ENCODE data around the gene SYNJ2.
"Not testable (repeated sequence)": the region's sequence is repeated elsewhere in the genome, so short reads cannot be mapped to it uniquely, and the experiment has no call there.

SYNJ2 gene

GRCh38 chr6:157955675-157956074, 26.0 kb upstream of the SYNJ2 start:
- no peak for DNase-seq

- no peak for DNase-seq
These were observed 25.4 kb upstream of the SYNJ2 start for GRCh38 chr6:157956171-157956730.

GRCh38 chr6:157959451-157960227, 22.0 kb upstream of the SYNJ2 start:
- no peak for DNase-seq

DNA sequence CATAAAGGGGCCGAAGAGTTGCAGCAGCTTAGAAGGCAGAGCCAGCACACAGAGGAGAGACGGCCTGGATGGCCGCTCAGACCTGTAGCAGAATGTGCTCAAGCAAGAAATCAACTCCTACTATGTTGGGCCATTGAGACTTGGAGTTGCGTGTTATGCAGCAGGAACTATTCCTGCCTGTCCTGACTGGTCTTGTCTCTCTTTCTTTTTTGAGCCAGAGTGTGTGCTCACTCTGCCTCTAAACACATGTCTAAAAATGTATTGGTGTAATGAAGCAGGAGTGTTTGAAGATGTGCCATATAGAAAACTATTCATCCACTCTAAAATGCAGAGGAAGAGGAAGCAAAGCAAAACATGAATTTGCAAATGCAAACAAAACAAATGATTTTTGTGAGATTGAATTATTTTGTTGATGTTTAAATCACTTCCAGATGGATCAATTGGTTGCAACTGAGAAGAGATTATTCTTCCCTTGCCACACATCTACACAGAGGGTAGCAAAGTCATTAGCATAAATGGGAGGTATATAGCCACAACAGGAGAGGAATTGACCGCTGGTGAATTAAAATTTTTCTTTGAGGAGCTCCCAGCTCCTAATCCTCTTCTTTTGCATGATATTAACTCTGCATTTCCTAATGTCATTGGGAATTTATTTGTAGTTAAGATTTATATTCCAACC, 20.4 kb upstream of the SYNJ2 start:
- no peak for DNase-seq

GRCh38 chr6:157961832-157962575, 19.7 kb upstream of the SYNJ2 start:
- DNase-seq: no peak

GRCh38 chr6:157962601-157963302, 18.9 kb upstream of the SYNJ2 start:
- DNase-seq: no peak

- no peak for DNase-seq
These were observed 17.6 kb upstream of the SYNJ2 start for GRCh38 chr6:157964100-157964499.

DNA sequence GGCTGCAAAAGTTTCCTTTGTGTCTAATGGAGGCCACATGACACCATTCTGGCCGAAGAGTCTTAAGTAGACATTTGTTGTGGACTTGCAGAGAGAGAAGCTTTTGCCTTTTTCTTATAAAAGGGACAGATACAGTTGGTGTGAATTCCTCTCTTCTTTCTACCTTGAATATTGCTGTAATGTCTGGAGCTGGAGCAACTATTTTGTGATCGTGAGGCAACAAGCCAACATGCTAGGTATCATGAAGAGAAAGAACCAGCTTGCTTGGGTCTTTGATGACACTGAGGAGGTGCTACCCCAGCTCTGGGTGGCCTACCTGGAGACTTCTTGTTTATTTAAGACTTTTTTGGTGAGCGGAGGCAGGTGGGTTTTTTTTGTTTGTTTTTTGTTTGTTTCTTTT, 16.3 kb upstream of the SYNJ2 start:
- DNase-seq: no peak

DNA sequence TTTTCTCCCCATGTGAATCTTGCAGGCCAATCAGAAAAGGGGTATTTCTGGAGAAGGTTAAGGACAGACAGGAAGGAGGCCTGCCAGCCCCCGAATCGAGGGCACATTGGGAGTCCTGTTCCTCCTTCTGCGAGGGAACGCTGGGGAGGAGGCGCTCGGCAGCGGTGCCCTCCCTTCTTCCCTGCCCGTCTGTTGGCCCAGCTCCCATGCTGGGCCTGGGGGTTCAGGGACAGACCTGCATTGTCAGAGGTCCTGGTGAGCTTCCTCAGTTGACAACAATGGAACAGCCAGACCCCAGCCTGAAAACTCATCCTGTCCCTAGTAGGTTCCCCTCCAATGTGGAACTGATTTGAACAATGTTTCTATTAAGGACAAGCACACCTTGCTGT, 15.1 kb upstream of the SYNJ2 start:
- DNase-seq: no peak

DNA sequence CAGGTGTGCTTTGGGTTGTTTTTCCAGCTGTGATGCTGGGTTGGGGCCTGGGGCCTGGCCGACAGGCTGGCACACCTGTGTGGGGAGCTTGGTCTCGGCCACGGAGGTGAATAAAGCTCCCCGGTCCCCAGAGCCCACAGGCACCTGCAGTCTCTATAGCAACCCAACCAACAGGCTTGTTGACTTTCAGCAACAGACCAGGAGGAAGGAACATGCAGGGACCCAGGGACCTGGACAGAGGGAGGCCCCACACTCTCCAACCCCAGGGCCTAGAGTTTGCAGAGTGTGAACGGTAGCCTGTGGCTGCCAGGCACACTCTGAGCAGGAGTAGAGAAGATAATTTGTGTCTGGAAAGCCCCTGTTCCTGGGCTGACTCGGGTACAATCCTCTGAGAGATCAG, 14.6 kb upstream of the SYNJ2 start:
- no peak for DNase-seq

DNA sequence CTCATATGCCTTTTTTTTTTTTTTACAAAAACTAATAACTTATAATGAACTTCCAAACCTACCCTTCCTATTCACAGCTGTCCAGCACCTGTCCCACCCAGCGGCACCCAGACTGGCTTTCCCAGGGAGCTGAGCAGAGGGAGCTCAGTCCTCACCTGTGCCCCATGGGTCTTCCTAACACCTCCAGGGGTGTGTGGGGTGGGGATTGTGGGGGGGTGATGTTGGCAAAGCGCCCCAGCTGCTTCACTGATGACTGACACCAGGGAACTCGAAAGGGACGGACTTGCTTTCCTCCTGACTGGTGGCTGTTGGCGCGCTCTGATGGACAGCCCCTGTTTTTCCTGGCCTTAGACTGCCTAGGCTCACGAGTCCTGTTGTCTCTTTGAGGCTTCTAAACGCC, 14.2 kb upstream of the SYNJ2 start:
- DNase-seq: no peak

DNA sequence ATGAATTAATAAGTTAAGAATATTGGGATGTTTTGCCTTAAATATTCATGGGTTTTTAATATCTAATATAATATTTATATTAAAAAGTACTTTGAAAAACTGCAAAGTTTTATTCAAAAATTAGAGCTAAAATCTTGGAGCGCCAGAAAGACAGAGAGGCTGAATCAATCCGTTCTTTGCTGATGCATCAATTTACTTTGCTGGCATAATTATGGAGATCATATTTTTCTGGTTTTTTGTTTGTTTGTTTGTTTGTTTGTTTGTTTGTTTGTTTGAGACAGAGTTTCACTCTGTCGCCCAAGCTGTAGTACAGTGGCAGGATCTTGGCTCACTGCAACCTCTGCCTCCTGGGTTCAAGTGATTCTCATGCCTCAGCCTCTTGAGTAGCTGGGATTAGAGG, 9.5 kb upstream of the SYNJ2 start:
- not testable (repeated sequence) for DNase-seq

DNA sequence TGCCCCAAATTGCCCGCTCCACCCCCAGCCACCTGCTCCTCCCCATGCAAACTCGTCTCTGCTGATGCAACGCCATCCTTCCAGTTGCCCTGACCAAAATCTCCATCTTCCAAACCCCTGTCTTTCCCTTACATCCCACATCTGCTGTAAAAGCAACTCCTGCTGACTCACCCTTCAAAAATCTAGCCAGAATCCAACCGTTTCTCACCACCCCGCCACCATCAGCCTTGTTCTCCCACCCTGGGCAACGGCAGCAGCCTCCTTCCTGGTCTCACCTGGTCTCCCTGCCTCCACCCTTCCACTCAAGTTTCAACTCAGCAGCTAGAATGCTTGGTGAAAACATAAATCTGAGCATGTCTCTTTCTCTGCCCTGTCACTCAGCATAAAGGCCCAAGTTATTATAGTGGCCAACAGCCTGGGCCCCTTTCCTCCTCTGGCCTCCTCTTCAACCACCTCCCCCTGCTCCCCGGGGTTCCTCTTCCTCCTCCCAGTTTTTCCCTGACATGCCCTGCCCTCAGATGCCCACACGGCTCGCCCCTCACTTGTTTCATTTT, 7.2 kb upstream of the SYNJ2 start:
- DNase-seq: no peak

DNA sequence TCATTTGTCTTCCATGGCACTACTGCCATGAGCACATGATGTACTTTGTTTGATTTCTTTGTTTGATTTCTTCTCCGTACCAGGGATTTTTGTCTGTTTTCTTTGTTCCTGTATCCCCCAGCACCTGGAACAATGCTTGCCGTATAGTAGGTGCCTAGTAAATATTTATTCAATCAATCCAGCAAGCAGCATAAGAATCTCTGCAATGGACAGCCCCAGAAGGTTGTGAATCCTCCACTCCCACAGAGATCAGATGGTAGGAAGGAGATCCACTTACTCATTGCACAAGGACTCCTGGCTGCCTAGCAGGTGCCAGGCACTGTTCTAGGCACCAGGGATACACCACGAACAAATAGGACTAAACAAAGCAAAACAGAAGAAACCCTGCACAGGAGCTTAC, 6.7 kb upstream of the SYNJ2 start:
- no peak for DNase-seq

GRCh38 chr6:157975456-157975855, 6.2 kb upstream of the SYNJ2 start:
- DNase-seq: no peak

- no peak for DNase-seq
These were observed 5.1 kb upstream of the SYNJ2 start for GRCh38 chr6:157976345-157977175.

DNA sequence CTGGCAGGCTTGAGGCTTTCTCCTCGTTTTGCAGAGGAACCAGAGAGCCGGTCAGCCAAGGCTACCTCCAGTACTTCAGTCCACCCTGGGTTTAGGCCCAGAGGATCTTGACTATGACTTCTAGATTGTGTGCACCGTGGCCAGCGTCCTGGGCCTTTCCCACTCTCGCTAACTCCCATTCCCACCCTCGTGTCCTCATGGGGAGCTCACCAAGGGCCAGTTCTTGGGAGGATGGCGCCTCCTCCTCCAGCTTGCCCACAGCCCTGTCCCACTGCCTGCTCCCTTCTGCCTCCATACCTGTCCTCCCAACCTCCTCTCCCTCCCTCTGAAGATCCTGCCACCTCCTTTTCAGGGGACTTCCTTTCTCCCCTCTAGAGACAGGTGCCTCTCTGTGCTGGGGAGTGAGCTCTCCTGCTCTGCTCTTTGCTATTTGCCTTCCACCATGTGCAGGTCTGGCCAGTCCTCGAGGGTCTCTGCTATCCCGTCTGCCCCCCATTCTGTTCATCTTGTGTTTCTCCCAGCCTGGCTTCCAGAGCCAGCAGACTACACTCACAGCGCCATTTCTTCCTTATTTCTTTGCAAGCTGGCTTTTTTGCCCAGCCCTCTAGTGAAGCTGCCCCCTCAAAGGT, 4.4 kb upstream of the SYNJ2 start:
- no peak for DNase-seq

GRCh38 chr6:157978021-157978783, 3.5 kb upstream of the SYNJ2 start:
- DNase-seq: no peak

DNA sequence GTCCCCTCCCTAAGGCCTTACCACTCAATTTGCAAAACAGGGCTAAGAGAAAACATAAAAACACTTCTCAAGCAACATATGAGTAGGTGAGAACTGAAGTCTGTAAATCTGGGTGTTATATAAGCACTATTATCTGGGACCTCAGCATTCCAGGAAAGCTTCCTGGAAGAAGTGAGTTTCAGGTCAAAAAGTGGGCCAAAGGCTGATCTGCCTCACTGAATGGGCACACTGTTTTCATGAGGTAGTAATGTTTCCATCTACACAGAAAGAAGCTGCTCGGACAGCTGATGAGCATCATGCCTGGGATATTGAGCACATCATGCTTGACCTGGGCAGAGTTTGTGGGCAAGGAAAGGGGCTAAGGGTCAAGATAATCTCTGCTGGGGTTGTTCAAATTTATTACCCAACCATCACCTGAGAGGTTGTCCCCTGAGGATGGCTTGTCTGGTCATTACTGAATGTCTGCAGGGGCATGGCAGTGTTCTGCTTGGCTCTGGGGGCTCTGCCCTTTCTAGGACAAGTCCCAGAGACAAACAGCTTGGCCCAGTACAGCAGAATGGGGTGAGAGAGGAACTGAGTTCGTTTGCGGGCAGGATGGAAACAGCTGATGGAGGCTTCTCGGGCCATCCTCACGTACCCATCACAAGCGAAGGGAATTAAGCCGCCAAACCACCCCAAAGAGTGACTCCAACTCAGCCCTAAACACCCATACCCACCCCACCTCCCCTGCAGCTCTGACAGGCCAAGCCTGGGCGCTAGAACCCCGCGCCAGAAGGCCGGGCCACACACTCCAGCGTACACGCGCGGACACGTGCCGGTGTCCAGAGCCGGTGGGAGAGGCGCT, 1.2 kb upstream of the SYNJ2 start:
- DNase-seq: peak; percentile 27

DNA sequence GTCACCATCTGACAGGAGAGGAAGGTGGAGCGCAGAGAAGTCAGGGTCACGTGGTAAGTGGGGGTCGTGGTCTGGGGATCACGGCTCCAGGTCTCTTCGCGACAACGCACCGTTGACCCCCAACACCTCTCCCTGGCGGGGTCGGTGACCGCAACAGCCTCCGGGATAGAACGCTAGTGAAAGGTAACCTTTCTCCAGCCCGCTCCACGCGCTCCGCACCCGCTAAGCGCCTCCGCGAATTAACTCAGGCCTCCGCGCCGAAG, 600 bp upstream of the SYNJ2 start:
- DNase-seq: no peak

Measured in stimulated activated CD4-positive, alpha-beta T cell treated with anti-CD3 and anti-CD28 coated beads, Interleukin-12 subunit alpha, Interleukin-12 subunit beta, amount 100 ng/mL, for 4 hours (primary cell).